WERI-Rb-1 (cell line): ENCODE data around the gene NCOA7.

Experiments used
- DNase-seq: peaks from one replicate; pipeline ENCODE4 v3.0.0-alpha.2; 2020
- H3K27ac ChIP-seq: fragments of 250-450 bp; sonication (Bioruptor Pico); 2 replicates; pipeline ENCODE4 v1.5.1; 2020; ENCODE audit warnings: mild to moderate bottlenecking, moderate library complexity
- H3K27me3 ChIP-seq: fragments of 250-450 bp; sonication (Bioruptor Pico); 2 replicates; pipeline ENCODE4 v1.5.1; 2021; ENCODE audit warnings: mild to moderate bottlenecking, low read depth, moderate library complexity; ENCODE audit not compliant: insufficient read depth, severe bottlenecking
- H3K36me3 ChIP-seq: fragments of 250-450 bp; sonication (Bioruptor Pico); 2 replicates; pipeline ENCODE4 v1.5.1; 2020; ENCODE audit warnings: mild to moderate bottlenecking, moderate library complexity
- H3K4me3 ChIP-seq: 2 replicates; pipeline ENCODE4 v1.5.1; 2011; ENCODE audit warnings: low read depth, mild to moderate bottlenecking, control low read depth, low read length
- H3K9me3 ChIP-seq: fragments of 250-450 bp; sonication (Bioruptor Pico); 2 replicates; pipeline ENCODE4 v1.5.1; 2021; ENCODE audit warnings: mild to moderate bottlenecking, moderate library complexity; ENCODE audit not compliant: severe bottlenecking
- CTCF ChIP-seq: IDR thresholded peaks from 2 replicates; pipeline ENCODE4 v1.5.1; 2011; ENCODE audit warnings: low read depth, mild to moderate bottlenecking, control low read depth, inconsistent platforms, low read length

The NCOA7 gene

GRCh38 chr6:125815080-125815910 lies 24.5 kb downstream of the NCOA7 start:
- no peak for DNase-seq
- Histone ChIP-seq H3K4me3 (no peak overlapping the region), H3K27me3 (no peaks in the 10 kb centered on the region), H3K36me3 (no peaks in the 10 kb centered on the region), H3K9me3 (no peaks in the 10 kb centered on the region), H3K27ac (no peak overlapping the region)
- no peak for TF ChIP-seq CTCF

- H3K9me3 ChIP-seq, result no peaks in the 10 kb centered on the region
- no peak for TF ChIP-seq CTCF
- H3K36me3 ChIP-seq, result no peaks in the 10 kb centered on the region
- H3K27ac ChIP-seq, result no peak overlapping the region
- DNase-seq, result no peak
- no peaks in the 10 kb centered on the region for H3K27me3 ChIP-seq
- no peak overlapping the region for H3K4me3 ChIP-seq
Measured at GRCh38 chr6:125816828-125817280, 26.1 kb downstream of the NCOA7 start.

GRCh38 chr6:125818225-125818657 lies 27.5 kb downstream of the NCOA7 start:
- Histone ChIP-seq H3K27ac (no peak overlapping the region), H3K9me3 (no peaks in the 10 kb centered on the region), H3K27me3 (no peaks in the 10 kb centered on the region), H3K4me3 (no peak overlapping the region), H3K36me3 (no peaks in the 10 kb centered on the region)
- no peak for DNase-seq
- no peak for TF ChIP-seq CTCF

- no peak overlapping the region for H3K4me3 ChIP-seq
- no peak for DNase-seq
Measured at GRCh38 chr6:125818772-125819260, 28.1 kb downstream of the NCOA7 start.

GRCh38 chr6:125819535-125820326 lies 29.0 kb downstream of the NCOA7 start:
- TF ChIP-seq CTCF, result no peak
- DNase-seq, result no peak
- Histone ChIP-seq H3K4me3 (no peak overlapping the region), H3K27me3 (no peaks in the 10 kb centered on the region), H3K27ac (no peak overlapping the region), H3K36me3 (no peaks in the 10 kb centered on the region), H3K9me3 (no peaks in the 10 kb centered on the region)

More at GRCh38 chr6:125818772-125819260, 28.1 kb downstream of the NCOA7 start:
- TF ChIP-seq CTCF, result no peak
- H3K27me3 ChIP-seq, result no peaks in the 10 kb centered on the region
- H3K27ac ChIP-seq, result no peak overlapping the region
- H3K36me3 ChIP-seq, result no peaks in the 10 kb centered on the region
- no peaks in the 10 kb centered on the region for H3K9me3 ChIP-seq
